ENCODE data around the gene ZNF783. TPM values are rescaled to one million over a fixed set of nuclear protein-coding genes. Genes with fewer than 3 reads are reported as not detected.
"Not testable (repeated sequence)": the region's sequence is repeated elsewhere in the genome, so short reads cannot be mapped to it uniquely, and the experiment has no call there.

ZNF783 gene
- total RNA-seq, 1 experiment from 2014 or later: 15.8 TPM

DNA sequence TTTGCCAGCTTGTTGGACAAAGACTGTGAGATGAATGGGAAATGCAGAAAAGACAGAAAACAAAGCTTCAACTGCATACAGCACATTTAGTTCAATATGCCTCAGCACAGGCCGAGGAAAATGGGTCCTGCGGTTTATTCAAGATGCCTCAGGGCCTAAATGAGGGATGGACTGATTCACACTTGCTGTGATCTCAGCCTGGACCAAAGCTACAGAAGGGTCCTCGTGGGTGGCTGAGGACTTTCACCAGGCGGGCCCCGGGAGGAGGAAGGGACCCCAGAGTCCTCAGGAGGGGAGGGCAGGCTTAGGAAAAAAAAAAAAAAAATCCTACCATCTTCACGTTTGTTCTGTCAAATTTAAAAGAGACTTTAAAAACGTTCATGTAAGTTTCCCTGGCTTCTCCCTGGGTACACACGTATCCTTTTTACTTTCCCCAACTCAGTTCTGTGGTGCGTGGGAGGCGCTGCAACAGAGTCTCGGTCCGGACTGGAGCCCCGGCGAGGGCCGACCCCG lies 624 bp upstream of the ZNF783 start:
- BruUV-seq (replicated peaks): TSS peak; percentile 86
- H3K4me1 ChIP-seq (replicated peaks; ENCODE audit: insufficient read depth): peaks cover 16% of the 10 kb centered on the region; the same call in 1 of the 2 replicates
- H3K9me2 ChIP-seq (ENCODE audit: insufficient read depth): no peaks in the 10 kb centered on the region
- TF ChIP-seq, protein P1, sequence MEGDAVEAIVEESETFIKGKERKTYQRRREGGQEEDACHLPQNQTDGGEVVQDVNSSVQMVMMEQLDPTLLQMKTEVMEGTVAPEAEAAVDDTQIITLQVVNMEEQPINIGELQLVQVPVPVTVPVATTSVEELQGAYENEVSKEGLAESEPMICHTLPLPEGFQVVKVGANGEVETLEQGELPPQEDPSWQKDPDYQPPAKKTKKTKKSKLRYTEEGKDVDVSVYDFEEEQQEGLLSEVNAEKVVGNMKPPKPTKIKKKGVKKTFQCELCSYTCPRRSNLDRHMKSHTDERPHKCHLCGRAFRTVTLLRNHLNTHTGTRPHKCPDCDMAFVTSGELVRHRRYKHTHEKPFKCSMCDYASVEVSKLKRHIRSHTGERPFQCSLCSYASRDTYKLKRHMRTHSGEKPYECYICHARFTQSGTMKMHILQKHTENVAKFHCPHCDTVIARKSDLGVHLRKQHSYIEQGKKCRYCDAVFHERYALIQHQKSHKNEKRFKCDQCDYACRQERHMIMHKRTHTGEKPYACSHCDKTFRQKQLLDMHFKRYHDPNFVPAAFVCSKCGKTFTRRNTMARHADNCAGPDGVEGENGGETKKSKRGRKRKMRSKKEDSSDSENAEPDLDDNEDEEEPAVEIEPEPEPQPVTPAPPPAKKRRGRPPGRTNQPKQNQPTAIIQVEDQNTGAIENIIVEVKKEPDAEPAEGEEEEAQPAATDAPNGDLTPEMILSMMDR (conservative IDR thresholded peaks at IDR 0.05): no peak
- no peak for TF ChIP-seq EZH2 (IDR thresholded peaks at IDR 0.05; ENCODE audit: low read depth)
- no peaks in the 10 kb centered on the region for H3K27me3 ChIP-seq (ENCODE audit: insufficient read depth, low read depth)
- peak overlapping the region; percentile 90 for H2AFZ ChIP-seq
- H3K4me2 ChIP-seq: peak overlapping the region; percentile 90
- H3K4me3 ChIP-seq: peak overlapping the region; percentile 89
- intact Hi-C loops (cut with micrococcal nuclease; ENCODE audit: unreplicated experiment): loop anchor here (1.0 to 2.0 kb wide), 3 partner anchors 23 to 161 kb away; partner anchors contain the start of genes ZNF212 and ZNF282
- peaks cover 4% of the 10 kb centered on the region for H4K20me1 ChIP-seq (ENCODE audit: insufficient read depth)
- H3K79me2 ChIP-seq (ENCODE audit: low read depth): peaks cover 19% of the 10 kb centered on the region
- peak; percentile 23 to 66 for DNase-seq
- H3K36me3 ChIP-seq (ENCODE audit: low read depth): 0 out of 2 replicates have a peak, but pooled peaks cover 8% of the 10 kb centered on the region
- H3K9me3 ChIP-seq (ENCODE audit: insufficient read depth, low read depth): no peaks in the 10 kb centered on the region
- peak overlapping the region; percentile 74 for H3K27ac ChIP-seq
- ChIA-PET POLR2A (ENCODE audit: unreplicated experiment) (interaction anchor here (0.6 to 0.7 kb wide), 2 partner anchors 24 to 364 kb away, joined by 3 to 7 read pairs; no protein-coding TSS in a partner anchor), CTCF (interaction anchor here (0.6 to 2.4 kb wide), 7 partner anchors 24 to 479 kb away, joined by 3 to 10 read pairs (median 5); partner anchors contain the start of gene ZNF282)
- peaks cover 33% of the 10 kb centered on the region for H3F3A ChIP-seq (ENCODE audit: insufficient read depth, low read depth)

DNA sequence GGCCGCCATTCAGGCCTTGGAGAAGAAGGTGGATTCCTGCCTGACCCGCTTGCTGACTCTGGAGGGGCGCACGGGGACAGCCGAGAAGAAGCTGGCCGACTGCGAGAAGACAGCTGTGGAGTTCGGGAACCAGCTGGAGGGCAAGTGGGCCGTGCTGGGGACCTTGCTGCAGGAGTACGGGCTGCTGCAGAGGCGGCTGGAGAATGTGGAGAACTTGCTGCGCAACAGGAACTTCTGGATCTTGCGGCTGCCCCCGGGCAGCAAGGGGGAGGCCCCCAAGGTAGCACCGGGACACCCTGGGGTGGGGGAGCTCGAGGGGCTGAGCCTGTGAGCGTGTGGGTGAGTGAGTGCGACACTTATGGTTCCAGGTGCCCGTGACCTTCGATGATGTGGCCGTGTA lies 4.5 kb downstream of the ZNF783 start:
- Histone ChIP-seq H3K4me1 (replicated peaks; ENCODE audit: insufficient read depth) (peaks cover 10% of the 10 kb centered on the region; the same call in 1 of the 2 replicates), H3K4me2 (no peak overlapping the region), H3K36me3 (ENCODE audit: low read depth) (peaks cover 32% of the 10 kb centered on the region), H3K27ac (no peak overlapping the region), H3K9me2 (ENCODE audit: insufficient read depth) (no peaks in the 10 kb centered on the region), H3K27me3 (ENCODE audit: insufficient read depth, low read depth) (no peaks in the 10 kb centered on the region), H4K20me1 (ENCODE audit: insufficient read depth) (peaks cover 19% of the 10 kb centered on the region), H3K79me2 (ENCODE audit: low read depth) (peaks cover 23% of the 10 kb centered on the region), H3F3A (ENCODE audit: insufficient read depth, low read depth) (peaks cover 11% of the 10 kb centered on the region), H2AFZ (no peak overlapping the region), H3K4me3 (no peak overlapping the region), H3K9me3 (ENCODE audit: insufficient read depth, low read depth) (no peaks in the 10 kb centered on the region)
- no peak for DNase-seq
- BruUV-seq (replicated peaks): no TSS peak
- TF ChIP-seq, protein P1 (conservative IDR thresholded peaks at IDR 0.05): no peak
- no peak for TF ChIP-seq EZH2 (IDR thresholded peaks at IDR 0.05; ENCODE audit: low read depth)
- intact Hi-C loops (cut with micrococcal nuclease; ENCODE audit: unreplicated experiment): no loop called here
- CTCF ChIA-PET: interaction anchor here (0.6 kb wide), 1 partner anchor 90 kb away, joined by 3 read pairs; no protein-coding TSS in a partner anchor
- POLR2A ChIA-PET (ENCODE audit: unreplicated experiment): no interaction called here

DNA sequence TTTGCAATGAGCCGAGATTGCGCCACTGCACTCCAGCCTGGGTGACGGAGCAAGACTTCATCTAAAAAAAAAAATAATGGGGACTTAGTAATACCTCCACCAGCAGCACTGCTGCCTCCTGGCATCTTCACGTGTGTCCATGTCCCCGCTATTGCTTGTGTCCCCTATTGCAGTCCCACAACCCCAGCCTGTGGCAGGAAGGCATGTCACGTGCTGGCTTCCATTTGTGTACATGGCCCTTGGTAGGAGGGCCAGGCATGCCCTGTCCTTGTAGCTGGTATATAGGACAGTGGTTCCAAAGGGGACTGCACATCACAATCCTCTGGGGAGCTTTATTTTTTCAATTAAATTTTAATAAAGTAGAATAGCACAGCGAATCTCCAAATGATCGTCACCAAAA lies 5.7 kb downstream of the ZNF783 start:
- H2AFZ ChIP-seq: no peak overlapping the region
- POLR2A ChIA-PET (ENCODE audit: unreplicated experiment): no interaction called here
- peak in 1 of 2 experiments; percentile 34 for DNase-seq
- TF ChIP-seq EZH2 (IDR thresholded peaks at IDR 0.05; ENCODE audit: low read depth): no peak
- TF ChIP-seq, protein P1 (conservative IDR thresholded peaks at IDR 0.05): no peak
- H3K79me2 ChIP-seq (ENCODE audit: low read depth): peaks cover 20% of the 10 kb centered on the region
- no peaks in the 10 kb centered on the region for H3K9me2 ChIP-seq (ENCODE audit: insufficient read depth)
- H3K36me3 ChIP-seq (ENCODE audit: low read depth): peaks cover 44% of the 10 kb centered on the region
- no peak overlapping the region for H3K4me2 ChIP-seq
- no peak overlapping the region for H3K27ac ChIP-seq
- peaks cover 19% of the 10 kb centered on the region for H4K20me1 ChIP-seq (ENCODE audit: insufficient read depth)
- H3K4me3 ChIP-seq: no peak overlapping the region
- H3K27me3 ChIP-seq (ENCODE audit: insufficient read depth, low read depth): no peaks in the 10 kb centered on the region
- 0 out of 2 replicates have a peak, but pooled peaks cover 9% of the 10 kb centered on the region for H3K4me1 ChIP-seq (replicated peaks; ENCODE audit: insufficient read depth)
- no TSS peak for BruUV-seq (replicated peaks)
- intact Hi-C loops (cut with micrococcal nuclease; ENCODE audit: unreplicated experiment): no loop called here
- H3F3A ChIP-seq (ENCODE audit: insufficient read depth, low read depth): peaks cover 5% of the 10 kb centered on the region; the same call in 1 of the 2 replicates
- no peaks in the 10 kb centered on the region for H3K9me3 ChIP-seq (ENCODE audit: insufficient read depth, low read depth)
- CTCF ChIA-PET: interaction anchor here (0.6 to 0.7 kb wide), 2 partner anchors 38 to 1330 kb away, joined by 3 read pairs; no protein-coding TSS in a partner anchor

DNA sequence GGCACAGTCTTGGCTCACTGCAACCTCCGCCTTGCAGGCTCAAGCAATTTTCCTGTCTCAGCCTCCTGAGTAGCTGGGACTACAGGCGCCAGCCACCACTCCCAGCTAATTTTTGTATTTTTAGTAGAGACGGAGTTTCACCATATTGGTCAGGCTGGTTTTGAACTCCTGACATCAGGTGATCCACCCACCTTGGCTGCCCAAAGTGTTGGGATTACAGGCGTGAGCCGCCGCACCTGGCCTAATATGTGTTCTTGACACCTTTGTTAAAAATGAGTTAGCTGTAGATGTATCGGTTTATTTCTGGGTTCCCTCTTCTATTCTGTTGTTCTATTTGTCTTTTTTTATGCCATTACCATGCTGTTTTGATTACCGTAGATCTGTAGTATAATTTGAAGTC lies 12.4 kb downstream of the ZNF783 start:
- intact Hi-C loops (cut with micrococcal nuclease; ENCODE audit: unreplicated experiment); H3K79me2 ChIP-seq (ENCODE audit: low read depth); H3K27me3 ChIP-seq (ENCODE audit: insufficient read depth, low read depth); H3K4me2 ChIP-seq; POLR2A ChIA-PET (ENCODE audit: unreplicated experiment); H3K9me2 ChIP-seq (ENCODE audit: insufficient read depth); H3K27ac ChIP-seq; H3K9me3 ChIP-seq (ENCODE audit: insufficient read depth, low read depth); H3F3A ChIP-seq (ENCODE audit: insufficient read depth, low read depth); H3K4me1 ChIP-seq (replicated peaks; ENCODE audit: insufficient read depth); DNase-seq; H2AFZ ChIP-seq; H4K20me1 ChIP-seq (ENCODE audit: insufficient read depth); H3K4me3 ChIP-seq; BruUV-seq (replicated peaks): not testable (repeated sequence)
- H3K36me3 ChIP-seq (ENCODE audit: low read depth): peaks cover 37% of the 10 kb centered on the region
- CTCF ChIA-PET: interaction anchor here (0.7 kb wide), 1 partner anchor 230 kb away, joined by 4 read pairs; no protein-coding TSS in a partner anchor

All from PC-9 (cell line).